Limb (tissue), 2 donors: Measurements from ENCODE around the gene CRYBB1.

ENCODE experiments used
- DNase-seq, 2 donors: peaks; one replicate each; pipeline ENCODE4 v3.0.0-alpha.2; 2016; ENCODE audit errors: extremely low spot score in 2 of 2

Gene CRYBB1

DNA sequence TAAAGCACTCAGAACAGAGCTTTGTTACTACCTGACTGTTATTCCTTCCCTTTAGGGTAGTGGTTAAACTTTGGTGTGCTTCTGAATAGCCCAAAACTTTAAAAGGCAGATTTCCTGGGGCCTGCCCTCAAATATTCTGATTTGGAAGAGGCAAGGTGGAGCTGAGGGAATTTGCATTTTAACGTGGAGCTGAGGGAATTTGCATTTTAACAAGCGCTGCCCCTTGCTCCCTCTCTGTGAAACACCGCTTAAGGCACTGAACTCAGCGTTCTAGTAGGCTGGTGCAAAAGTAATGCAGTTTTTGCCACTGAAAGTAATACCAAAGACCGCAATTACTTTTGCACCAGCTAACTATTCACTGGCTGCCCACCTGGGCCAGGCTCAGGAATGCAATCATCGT lies 62.9 kb downstream of the CRYBB1 start:
- no peak for DNase-seq

DNA sequence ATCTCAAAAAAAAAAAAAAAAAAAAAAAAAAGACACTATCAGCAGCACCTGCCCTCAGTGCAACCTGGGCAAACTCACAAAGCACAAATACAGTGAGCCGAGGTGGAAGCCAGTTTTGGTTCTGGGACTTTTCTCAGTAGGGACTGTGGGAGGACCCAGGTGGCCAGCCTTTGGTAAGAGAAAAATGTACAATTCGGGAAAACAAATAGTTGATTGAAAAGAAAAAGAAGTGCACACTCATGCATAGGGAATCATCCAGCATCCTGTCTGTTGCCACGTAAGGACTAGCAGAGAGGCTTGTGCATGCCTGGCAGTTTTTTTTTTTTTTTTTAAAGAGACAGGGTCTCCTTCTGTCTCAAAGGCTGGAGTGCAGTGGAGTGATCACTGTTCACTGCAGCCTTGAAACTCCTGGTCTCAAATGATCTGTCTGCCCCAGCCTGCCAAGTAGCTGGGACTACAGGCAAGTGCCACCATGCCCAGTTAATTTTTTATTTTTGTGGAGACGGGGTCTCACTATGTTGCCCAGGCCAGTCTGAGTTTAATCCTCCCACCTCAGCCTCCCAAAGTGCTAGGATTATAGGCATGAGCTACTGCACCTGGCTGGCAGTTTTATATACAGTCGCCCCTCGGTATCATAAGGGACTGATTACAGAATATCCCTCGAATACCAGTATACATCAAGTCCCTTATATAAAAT lies 64.6 kb downstream of the CRYBB1 start:
- DNase-seq = no peak

DNA sequence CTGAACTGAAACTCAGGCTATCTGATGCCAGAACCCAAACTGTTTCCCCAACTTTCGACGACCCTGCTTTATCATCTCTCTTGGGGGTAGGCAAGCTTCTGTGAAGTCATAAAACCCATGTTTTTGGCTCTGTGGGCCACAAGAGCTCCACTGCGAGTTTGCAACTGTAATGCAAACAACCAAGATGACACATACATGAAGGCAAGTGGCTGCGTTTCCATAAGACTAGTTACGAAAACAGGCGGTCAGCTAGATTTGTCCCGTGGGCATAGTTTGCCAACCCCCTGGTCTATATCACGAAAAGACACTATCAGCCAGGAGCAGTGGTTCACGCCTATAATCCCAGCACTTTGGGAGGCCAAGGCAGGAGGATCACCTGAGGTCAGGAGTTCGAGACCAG lies 65.4 kb downstream of the CRYBB1 start:
- DNase-seq = no peak

DNA sequence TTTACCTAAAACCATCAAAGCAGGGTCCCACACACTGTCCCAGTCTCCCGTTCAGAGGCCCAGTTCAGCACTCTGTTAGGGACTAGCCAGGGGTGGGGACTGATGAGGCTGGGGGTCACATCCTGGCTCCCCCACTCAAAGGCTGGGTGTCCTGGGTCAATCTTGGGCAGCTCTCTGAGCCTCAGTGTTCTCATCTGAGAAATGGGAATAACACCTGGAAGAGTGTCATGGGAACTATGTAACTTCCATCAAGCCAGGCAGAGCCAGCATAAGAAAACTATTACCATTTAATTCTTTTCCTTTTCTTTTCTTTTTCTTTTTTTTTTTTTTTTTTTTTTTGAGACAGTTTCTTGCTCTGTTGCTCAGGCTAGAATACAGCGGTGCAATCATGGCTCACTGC lies 66.3 kb downstream of the CRYBB1 start:
- DNase-seq = no peak

DNA sequence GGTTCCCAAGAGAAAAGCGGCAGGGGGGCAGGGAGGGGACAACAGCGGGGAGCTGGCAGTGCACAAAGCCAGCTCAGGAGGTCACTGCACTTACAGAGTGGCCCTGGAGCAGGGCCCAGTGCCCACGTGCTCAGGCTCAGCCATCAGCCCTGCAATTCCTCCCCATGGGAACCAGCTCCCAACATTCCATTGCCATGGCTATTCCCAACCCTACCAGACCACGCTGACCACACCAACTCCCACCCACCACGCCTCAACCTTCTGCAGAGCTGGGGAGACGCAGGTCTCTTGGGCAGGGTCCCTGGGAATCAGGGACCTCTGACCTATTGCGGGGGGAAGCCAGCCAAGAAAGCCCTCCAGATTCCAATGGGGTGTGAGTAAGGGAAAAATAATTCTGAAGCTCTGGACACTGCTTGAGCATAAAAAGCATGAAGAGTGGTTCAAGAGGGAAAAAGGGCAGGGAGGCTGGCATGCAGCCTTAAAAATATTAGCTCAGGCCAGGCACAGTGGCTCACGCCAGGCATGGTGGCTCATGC lies 67.3 kb downstream of the CRYBB1 start:
- no peak for DNase-seq

DNA sequence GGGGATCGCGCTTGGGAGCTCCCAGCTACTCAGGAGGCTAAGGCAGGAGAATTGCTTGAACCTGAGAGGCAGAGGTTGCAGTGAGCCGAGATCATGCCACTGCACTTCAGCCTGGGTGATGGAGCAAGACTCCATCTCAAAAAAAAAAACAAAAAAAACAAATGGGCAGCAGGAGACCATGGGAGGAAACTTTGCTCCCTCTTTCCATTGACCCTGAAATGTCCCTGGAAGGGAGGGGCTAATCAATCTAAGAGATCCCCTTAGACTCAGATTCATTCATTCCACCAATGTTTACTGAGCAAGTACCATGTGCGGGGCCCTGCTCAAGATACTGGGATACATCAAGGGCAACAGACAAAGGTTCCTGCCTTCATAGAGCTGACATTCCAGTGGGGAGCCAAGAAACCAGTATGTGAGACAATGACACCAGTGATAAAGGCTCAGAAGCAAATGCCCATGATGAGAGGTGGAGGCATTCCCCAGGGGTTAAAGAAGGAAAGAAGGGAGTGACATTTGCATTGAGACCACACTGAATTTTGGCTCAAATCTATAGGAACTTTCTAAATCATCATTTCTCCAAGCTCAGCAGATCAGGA lies 67.8 kb downstream of the CRYBB1 start:
- DNase-seq = no peak
